Melanocyte of skin (primary cell): ENCODE results near the gene TMEM107. TPM values are rescaled to one million over a fixed set of nuclear protein-coding genes. Genes with fewer than 3 reads are reported as not detected.

Source experiments
- total RNA-seq, 2 donors: library from RNA; depleted of rRNA; stranded (reverse); fragments of >200 nt; gene quantifications; 2 replicates each; pipeline ENCODE4 v1.2.3, GENCODE V29; 2012

The TMEM107 gene
- 10 to 100 TPM; 24.1 to 32.0 TPM for total RNA-seq

GRCh38 chr17:8176197-8176940 is at the start of gene TMEM107:
Gene TMEM107 (minus strand): TSS chr17:8176380. CDS start chr17:8176286, 94 bp downstream.

DNA sequence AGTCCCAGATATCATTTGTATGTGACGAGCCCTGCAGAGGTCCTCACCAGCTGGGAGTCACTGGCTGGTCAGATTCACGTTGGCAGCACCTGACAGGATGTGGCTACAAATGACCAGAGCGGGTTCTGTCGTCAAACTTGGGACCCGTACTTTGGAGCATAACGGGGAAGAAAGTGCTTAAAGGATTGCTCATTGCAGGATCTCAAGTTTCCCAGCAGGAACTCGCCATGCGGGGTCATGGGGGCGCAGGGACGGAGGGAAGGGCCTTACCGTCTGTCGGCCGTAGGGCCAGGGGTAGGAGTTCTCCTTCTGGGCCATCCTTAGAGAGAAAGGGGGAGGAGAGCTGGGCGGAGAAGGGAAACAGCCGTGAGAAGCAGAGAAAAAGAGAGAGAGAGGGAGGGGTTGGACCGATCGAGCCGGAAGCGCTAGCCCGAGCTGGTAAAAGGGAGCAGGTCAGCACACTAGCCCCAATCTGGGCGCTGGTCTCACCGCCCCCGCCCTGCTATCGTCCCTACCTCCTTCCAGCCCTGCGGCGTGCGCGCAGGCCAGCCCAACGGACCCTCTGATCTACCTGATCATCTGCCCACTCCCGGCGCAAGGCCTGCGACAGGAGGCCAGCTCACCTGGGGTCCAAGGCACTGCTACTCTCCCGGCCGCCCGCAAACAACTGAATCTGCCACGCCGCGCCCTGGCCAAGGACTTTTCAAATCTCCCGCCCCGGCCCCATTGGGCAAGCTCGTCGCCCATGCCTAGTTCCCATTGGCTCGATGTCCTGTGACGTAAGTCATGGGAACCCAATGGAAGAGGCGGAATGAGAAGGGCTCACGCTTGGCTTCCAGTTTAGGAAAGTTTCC is 34.0 kb upstream of the TMEM107 start, which contains the start of gene AURKB:
TSS of gene AURKB (minus strand) at position 669 of the 854 bp plus-strand sequence. CDS start at position 318, 351 bp downstream.

DNA sequence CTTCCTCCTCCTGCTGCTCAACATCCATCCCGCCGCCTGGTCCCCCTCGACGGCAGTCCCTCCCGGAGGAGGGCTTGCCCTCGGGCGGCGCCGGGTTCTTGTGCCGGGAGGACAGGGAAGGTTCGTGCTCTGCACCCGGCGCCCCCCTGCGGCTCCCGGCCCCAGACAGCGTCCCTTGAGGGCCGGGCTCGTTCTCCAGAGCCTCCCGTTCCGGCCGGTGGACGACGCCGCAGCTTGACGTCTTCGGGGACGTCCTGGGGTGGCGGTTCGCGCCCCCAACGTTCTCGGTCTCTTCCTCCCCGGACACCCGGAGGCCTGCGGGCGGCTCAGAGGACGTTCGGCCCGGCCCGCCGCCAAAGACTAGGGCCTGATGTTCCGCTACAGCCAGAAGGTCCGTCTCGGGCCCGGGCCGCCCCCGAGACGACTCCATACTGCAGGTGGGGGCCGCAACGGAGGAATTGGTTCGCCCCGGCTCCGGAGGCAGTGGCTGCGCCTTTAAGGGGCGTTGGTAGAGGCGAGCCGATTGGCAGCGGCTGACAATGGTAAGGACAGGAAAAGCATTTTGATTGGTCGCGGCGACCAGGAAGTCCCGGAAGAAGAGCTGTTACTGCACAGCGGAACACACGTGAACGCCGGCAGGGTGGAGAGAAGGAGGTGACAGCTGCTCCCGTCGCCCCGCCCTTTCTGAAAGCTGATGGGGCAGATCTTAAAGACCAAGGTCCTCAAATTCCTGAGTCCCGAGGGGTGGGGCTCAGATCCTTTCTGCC is 13.7 kb upstream of the TMEM107 start, which contains the start of gene BORCS6:
TSS of gene BORCS6 (minus strand) at position 470 of the 767 bp plus-strand sequence. CDS start at position 430, 40 bp downstream.

GRCh38 chr17:8162233-8162996 is 13.8 kb downstream of the TMEM107 start, which contains the start of gene VAMP2:
Gene VAMP2 (minus strand): TSS chr17:8162948. CDS start chr17:8162879, 69 bp downstream.

GRCh38 chr17:8152112-8152775 is 23.9 kb downstream of the TMEM107 start, which contains the start of gene PER1:
Gene PER1 (minus strand): TSS chr17:8152404. CDS start chr17:8150706, 1,698 bp downstream.

DNA sequence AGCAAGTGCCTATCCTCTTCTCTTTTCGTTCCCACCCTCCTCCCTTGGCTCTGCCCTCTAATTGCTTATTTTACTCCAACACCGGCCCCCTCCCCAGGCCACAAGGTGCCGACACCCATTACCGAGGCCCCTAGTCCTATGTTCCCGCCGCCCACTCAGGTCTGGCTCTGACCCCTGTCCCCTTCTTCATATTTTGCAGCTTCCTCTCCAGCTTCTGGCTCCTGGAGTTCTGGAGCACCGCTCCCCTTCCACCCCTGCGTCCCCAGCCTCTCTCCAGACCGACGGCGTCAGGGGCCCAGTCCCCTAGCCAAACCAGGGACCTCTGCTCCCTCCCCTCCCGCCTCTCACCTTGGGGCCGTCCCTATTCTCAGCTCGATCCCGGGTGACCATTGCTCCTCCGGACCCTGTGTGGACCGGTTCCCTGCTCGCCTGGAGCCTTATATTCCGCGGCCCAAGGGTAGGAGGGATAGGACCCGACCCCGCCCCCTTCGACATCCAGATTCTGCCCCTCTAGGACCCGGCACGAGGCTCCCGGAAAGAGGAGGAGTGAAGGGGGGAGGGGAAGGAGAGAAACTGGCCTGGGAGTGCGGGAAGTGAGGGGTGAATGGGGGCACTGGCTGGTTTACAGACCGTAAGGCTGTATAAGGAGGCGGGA is 52.4 kb downstream of the TMEM107 start, which contains the start of gene HES7:
TSS of gene HES7 (minus strand) at position 412 of the 655 bp plus-strand sequence. CDS start at position 390, 22 bp downstream.

Other genes with a start within 250 kb of the TMEM107 start
- gene KCNAB3, start 246.5 kb downstream of the TMEM107 start, total RNA-seq, result under 1 TPM; under 0.01 to 0.69 TPM
- gene TRAPPC1, start 244.4 kb downstream of the TMEM107 start, total RNA-seq, result 10 to 100 TPM; 41.3 to 48.6 TPM
- 10 to 100 TPM; 22.3 to 24.8 TPM for gene CNTROB, start 244.2 kb downstream of the TMEM107 start, total RNA-seq
- 1 to 10 TPM in 1 of 2 donors, not detected in 1; 1.4 TPM for gene GUCY2D, start 173.8 kb downstream of the TMEM107 start, total RNA-seq
- gene ALOX15B, start 137.3 kb downstream of the TMEM107 start, total RNA-seq, result under 1 TPM in 1 of 2 donors, not detected in 1; under 0.01 TPM
- not detected for gene ALOX12B, start 88.7 kb downstream of the TMEM107 start, total RNA-seq
- not detected for gene ALOXE3, start 57.9 kb downstream of the TMEM107 start, total RNA-seq
- under 1 TPM in 1 of 2 donors, not detected in 1; 0.67 TPM for gene HES7, start 52.3 kb downstream of the TMEM107 start, total RNA-seq
- 10 to 100 TPM; 22.0 to 25.5 TPM for gene PER1, start 24.0 kb downstream of the TMEM107 start, total RNA-seq
- 1 to 10 TPM; 5.5 to 6.3 TPM for gene VAMP2, start 13.4 kb downstream of the TMEM107 start, total RNA-seq
- 1 to 10 TPM; 6.3 to 8.9 TPM for gene BORCS6, start 13.8 kb upstream of the TMEM107 start, total RNA-seq
- 10 to 100 TPM; 23.7 to 88.6 TPM for gene AURKB, start 34.2 kb upstream of the TMEM107 start, total RNA-seq
- 1 to 10 TPM; 5.0 to 5.5 TPM for gene CTC1, start 71.7 kb upstream of the TMEM107 start, total RNA-seq
- 10 to 100 TPM; 44.7 to 78.3 TPM for gene PFAS, start 72.9 kb upstream of the TMEM107 start, total RNA-seq
- gene RANGRF, start 112.3 kb upstream of the TMEM107 start, total RNA-seq, result 10 to 100 TPM in 1 of 2 donors, 1 to 10 TPM in 1; 8.3 to 14.0 TPM
- 1 to 10 TPM in 1 of 2 donors, under 1 TPM in 1; 0.67 to 1.4 TPM for gene SLC25A35, start 119.0 kb upstream of the TMEM107 start, total RNA-seq
- not detected for gene ARHGEF15, start 133.9 kb upstream of the TMEM107 start, total RNA-seq
- gene ODF4, start 163.5 kb upstream of the TMEM107 start, total RNA-seq, result not detected
- 1,000 to 10,000 TPM; 1,114 to 1,797 TPM for gene RPL26, start 206.8 kb upstream of the TMEM107 start, total RNA-seq
- not detected for gene RNF222, start 221.4 kb upstream of the TMEM107 start, total RNA-seq